Activated CD4-positive, alpha-beta T cell treated with anti-CD3 and anti-CD28 coated beads for 36 hours (primary cell): ENCODE measurements around the gene NACAD. TPM values are rescaled to one million over a fixed set of nuclear protein-coding genes. Genes with fewer than 3 reads are reported as not detected.

Experiments
- ATAC-seq: fragments of 200-7000 bp; cut with Tn5 transposase; one replicate; pipeline ENCODE4 v1.10.0; 2021; ENCODE audit warnings: mild to moderate bottlenecking, moderate library complexity
- CTCF ChIA-PET: fragments of 350-600 bp; sonication (Branson Sonifier 250); formaldehyde crosslinking; loops from one replicate; lab custom pipeline; 2021; ENCODE audit warnings: antibody characterized with exemption; lab: Charles Lee
- POLR2A ChIA-PET: fragments of 350-600 bp; sonication (Branson Sonifier 250); formaldehyde crosslinking; loops from one replicate; lab custom pipeline; 2021; ENCODE audit warnings: antibody characterized with exemption, inconsistent platforms; lab: Charles Lee
- DNase-seq: peaks from one replicate; pipeline ENCODE4 v3.0.0-alpha.2; 2020
- H3K27ac Mint-ChIP-seq: one replicate; pipeline ENCODE4 v1.8.0; 2021; ENCODE audit warnings: mixed read lengths
- H3K27me3 Mint-ChIP-seq: one replicate; pipeline ENCODE4 v1.8.0; 2021; ENCODE audit warnings: mixed read lengths
- H3K36me3 Mint-ChIP-seq: one replicate; pipeline ENCODE4 v1.8.0; 2021; ENCODE audit warnings: low read depth, mixed read lengths
- H3K4me1 Mint-ChIP-seq: one replicate; pipeline ENCODE4 v1.8.0; 2021; ENCODE audit warnings: mixed read lengths
- H3K4me3 Mint-ChIP-seq: one replicate; pipeline ENCODE4 v1.8.0; 2021; ENCODE audit warnings: mild to moderate bottlenecking, moderate library complexity, mixed read lengths
- H3K9me3 Mint-ChIP-seq: one replicate; pipeline ENCODE4 v1.8.0; 2021; ENCODE audit warnings: low read depth, mixed read lengths
- intact Hi-C, 2 experiments: fragments of 100-400 bp; cut with DNase I in 1 of 2; cut with micrococcal nuclease in 1 of 2; formaldehyde crosslinking; loops; one replicate each; pipeline versions ENCODE4 v1.14.2 to v1.15.1; 2022 to 2024; cut with DNase I, micrococcal nuclease
- total RNA-seq, 2 experiments: library from RNA; stranded (reverse); gene quantifications; one replicate each; pipeline ENCODE4 v1.2.3, GENCODE V29; 2021

The NACAD gene
- total RNA-seq, 2 experiments from 2014 or later, result 0.14 to 0.21 TPM

GRCh38 chr7:45126201-45126600, 37.4 kb upstream of the NACAD start:
- Mint-ChIP-seq H3K9me3 (no peaks in the 10 kb centered on the region), H3K4me1 (peaks cover 8% of the 10 kb centered on the region), H3K36me3 (no peaks in the 10 kb centered on the region), H3K27me3 (no peaks in the 10 kb centered on the region), H3K27ac (no peak overlapping the region), H3K4me3 (no peak overlapping the region)
- intact Hi-C loops, result no loop called here
- CTCF ChIA-PET, result interaction anchor here (0.6 to 2.1 kb wide), 2 partner anchors 10 to 28 kb away, joined by 3 to 8 read pairs; no protein-coding TSS in a partner anchor
- no peak for ATAC-seq
- DNase-seq, result no peak
- POLR2A ChIA-PET, result no interaction called here

GRCh38 chr7:45125193-45125904, 36.6 kb upstream of the NACAD start:
- H3K4me1 Mint-ChIP-seq, result peaks cover 8% of the 10 kb centered on the region
- no peaks in the 10 kb centered on the region for H3K9me3 Mint-ChIP-seq
- intact Hi-C loops, result no loop called here
- POLR2A ChIA-PET, result no interaction called here
- H3K27ac Mint-ChIP-seq, result no peak overlapping the region
- H3K4me3 Mint-ChIP-seq, result no peak overlapping the region
- CTCF ChIA-PET, result interaction anchor here (0.5 to 2.1 kb wide), 7 partner anchors 11 to 218 kb away, joined by 3 to 8 read pairs (median 3); no protein-coding TSS in a partner anchor
- H3K27me3 Mint-ChIP-seq, result no peaks in the 10 kb centered on the region
- ATAC-seq (no peak), DNase-seq (no peak)
- H3K36me3 Mint-ChIP-seq, result no peaks in the 10 kb centered on the region

GRCh38 chr7:45123913-45124710, 35.3 kb upstream of the NACAD start:
- intact Hi-C loops, result no loop called here
- Mint-ChIP-seq H3K27ac (no peak overlapping the region), H3K4me1 (peaks cover 8% of the 10 kb centered on the region), H3K9me3 (no peaks in the 10 kb centered on the region), H3K36me3 (no peaks in the 10 kb centered on the region), H3K27me3 (no peaks in the 10 kb centered on the region), H3K4me3 (no peak overlapping the region)
- DNase-seq (no peak), ATAC-seq (no peak)
- ChIA-PET POLR2A (no interaction called here), CTCF (interaction anchor here (0.6 to 2.3 kb wide), 7 partner anchors 10 to 457 kb away, joined by 3 to 8 read pairs (median 4); partner anchors contain the start of gene TBRG4)

DNA sequence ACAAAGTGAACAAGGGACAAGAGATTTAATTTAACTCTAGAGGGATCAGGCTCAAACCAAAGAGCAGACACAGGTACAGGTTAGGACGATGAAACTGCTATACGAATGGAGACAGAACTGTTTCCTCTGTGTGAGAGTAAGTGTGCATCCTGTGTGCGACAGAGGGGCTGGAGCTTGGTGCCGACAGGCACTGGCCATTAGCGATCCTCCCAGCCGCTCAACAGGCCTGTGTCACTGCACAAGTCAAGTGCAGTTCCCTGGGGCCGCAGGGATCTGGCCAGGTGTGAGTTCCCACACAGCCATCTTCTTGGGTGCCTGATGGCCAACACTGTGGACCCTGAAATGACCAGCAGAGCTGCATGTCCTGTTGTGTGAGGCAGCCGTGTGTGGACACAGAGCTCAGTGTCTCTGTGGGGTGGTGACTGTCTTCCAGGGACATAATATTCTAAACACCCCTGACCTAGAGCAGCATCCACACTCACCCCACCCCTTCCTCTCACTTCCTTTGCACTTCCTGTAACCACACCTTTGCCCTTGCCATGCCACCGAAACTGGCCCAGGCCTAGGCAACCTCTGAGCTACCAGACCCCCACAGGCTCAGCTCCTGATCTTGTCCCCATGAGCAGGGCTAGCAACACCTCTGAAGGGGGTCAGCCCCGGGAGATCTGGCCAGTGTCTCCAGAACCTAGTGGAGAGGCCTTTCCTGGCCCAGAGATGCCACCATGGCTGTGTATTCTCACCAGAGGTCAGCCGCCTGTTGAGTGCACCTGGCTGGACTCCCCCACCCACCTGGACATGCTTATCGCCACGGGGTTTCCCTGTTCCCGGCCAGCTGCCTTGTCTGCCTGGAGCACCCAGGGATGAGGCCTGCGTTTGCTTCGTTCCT, 34.4 kb upstream of the NACAD start:
- H3K4me3 Mint-ChIP-seq, result no peak overlapping the region
- ChIA-PET POLR2A (no interaction called here), CTCF (interaction anchor here (0.6 to 2.3 kb wide), 4 partner anchors 11 to 266 kb away, joined by 3 to 9 read pairs (median 6); partner anchors contain the start of gene TBRG4)

GRCh38 chr7:45119550-45119949, 30.8 kb upstream of the NACAD start:
- POLR2A ChIA-PET, result interaction anchor here (0.5 kb wide), 1 partner anchor 10 kb away, joined by 4 read pairs; no protein-coding TSS in a partner anchor
- no peak overlapping the region for H3K27ac Mint-ChIP-seq
- H3K36me3 Mint-ChIP-seq, result no peaks in the 10 kb centered on the region
- intact Hi-C loops, result no loop called here
- H3K4me1 Mint-ChIP-seq, result peaks cover 8% of the 10 kb centered on the region
- DNase-seq, result no peak
- no peak for ATAC-seq
- no peak overlapping the region for H3K4me3 Mint-ChIP-seq
- H3K9me3 Mint-ChIP-seq, result no peaks in the 10 kb centered on the region
- CTCF ChIA-PET, result interaction anchor here (1.0 kb wide), 1 partner anchor 16 kb away, joined by 4 read pairs; no protein-coding TSS in a partner anchor
- H3K27me3 Mint-ChIP-seq, result no peaks in the 10 kb centered on the region

More for the DNA sequence above, 34.4 kb upstream of the NACAD start:
- intact Hi-C loops, result no loop called here
- no peak for ATAC-seq
- Mint-ChIP-seq H3K4me1 (peaks cover 8% of the 10 kb centered on the region), H3K27ac (peak overlapping the region; percentile 78), H3K27me3 (no peaks in the 10 kb centered on the region), H3K36me3 (no peaks in the 10 kb centered on the region), H3K9me3 (no peaks in the 10 kb centered on the region)
- no peak for DNase-seq

- intact Hi-C loops, result no loop called here
- H3K27me3 Mint-ChIP-seq, result peaks cover 2% of the 10 kb centered on the region
- ChIA-PET POLR2A (interaction anchor here (0.5 kb wide), 1 partner anchor 9 kb away, joined by 4 read pairs; no protein-coding TSS in a partner anchor), CTCF (interaction anchor here (1.0 kb wide), 1 partner anchor 17 kb away, joined by 4 read pairs; no protein-coding TSS in a partner anchor)
- H3K4me1 Mint-ChIP-seq, result peaks cover 8% of the 10 kb centered on the region
- H3K27ac Mint-ChIP-seq, result no peak overlapping the region
- ATAC-seq (no peak), DNase-seq (no peak)
- no peak overlapping the region for H3K4me3 Mint-ChIP-seq
- no peaks in the 10 kb centered on the region for H3K36me3 Mint-ChIP-seq
- no peaks in the 10 kb centered on the region for H3K9me3 Mint-ChIP-seq
These were observed 30.1 kb upstream of the NACAD start for GRCh38 chr7:45118889-45119331.

- POLR2A ChIA-PET, result no interaction called here
- H3K27me3 Mint-ChIP-seq, result peaks cover 2% of the 10 kb centered on the region
- H3K27ac Mint-ChIP-seq, result no peak overlapping the region
- no peak for DNase-seq
- H3K4me1 Mint-ChIP-seq, result peaks cover 4% of the 10 kb centered on the region
- no peak for ATAC-seq
- H3K4me3 Mint-ChIP-seq, result no peak overlapping the region
- CTCF ChIA-PET, result interaction anchor here (0.9 kb wide), 1 partner anchor 145 kb away, joined by 3 read pairs; no protein-coding TSS in a partner anchor
- H3K36me3 Mint-ChIP-seq, result no peaks in the 10 kb centered on the region
- H3K9me3 Mint-ChIP-seq, result no peaks in the 10 kb centered on the region
- intact Hi-C loops, result no loop called here
These were observed 29.5 kb upstream of the NACAD start for GRCh38 chr7:45118292-45118691.

- CTCF ChIA-PET, result interaction anchor here (0.9 kb wide), 1 partner anchor 144 kb away, joined by 3 read pairs; no protein-coding TSS in a partner anchor
- intact Hi-C loops, result no loop called here
- H3K27ac Mint-ChIP-seq, result no peak overlapping the region
- H3K9me3 Mint-ChIP-seq, result no peaks in the 10 kb centered on the region
- H3K27me3 Mint-ChIP-seq, result peaks cover 2% of the 10 kb centered on the region
- peaks cover under 1% of the 10 kb centered on the region for H3K4me1 Mint-ChIP-seq
- H3K36me3 Mint-ChIP-seq, result no peaks in the 10 kb centered on the region
- H3K4me3 Mint-ChIP-seq, result no peak overlapping the region
- ATAC-seq (no peak), DNase-seq (no peak)
- POLR2A ChIA-PET, result no interaction called here
These were observed 28.8 kb upstream of the NACAD start for GRCh38 chr7:45117582-45117981.

- Mint-ChIP-seq H3K4me3 (no peak overlapping the region), H3K27me3 (peaks cover 2% of the 10 kb centered on the region), H3K9me3 (no peaks in the 10 kb centered on the region), H3K27ac (no peak overlapping the region), H3K4me1 (peaks cover 3% of the 10 kb centered on the region), H3K36me3 (peaks cover 4% of the 10 kb centered on the region)
- ChIA-PET CTCF (interaction anchor here (5.8 to 6.9 kb wide), 2 partner anchors 19 to 143 kb away, joined by 22 to 37 read pairs; no protein-coding TSS in a partner anchor), POLR2A (no interaction called here)
- DNase-seq (no peak), ATAC-seq (no peak)
- intact Hi-C loops, result no loop called here
These were observed 27.3 kb upstream of the NACAD start for GRCh38 chr7:45116048-45116447.

DNA sequence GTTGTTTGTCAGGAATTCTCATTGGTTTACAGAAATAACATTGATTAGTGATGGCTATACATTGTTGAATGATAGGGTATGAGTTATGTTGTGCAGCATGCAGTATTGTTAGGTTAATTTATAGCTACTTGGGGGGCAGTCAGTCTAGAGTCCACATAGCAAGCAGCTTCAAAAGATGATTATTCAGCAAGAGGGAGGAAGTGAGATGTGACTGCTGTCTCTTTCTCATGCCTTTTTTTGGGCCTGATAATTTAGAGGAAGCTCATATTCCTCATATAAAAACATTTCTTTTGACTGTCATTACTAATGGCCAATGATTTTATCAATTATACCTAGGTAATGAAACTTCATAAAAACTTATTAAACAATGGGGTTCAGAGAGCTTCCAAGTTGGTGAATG, 26.2 kb upstream of the NACAD start:
- Mint-ChIP-seq H3K4me1 (peaks cover 9% of the 10 kb centered on the region), H3K27me3 (peaks cover 2% of the 10 kb centered on the region), H3K27ac (no peak overlapping the region), H3K36me3 (peaks cover 16% of the 10 kb centered on the region), H3K9me3 (no peaks in the 10 kb centered on the region), H3K4me3 (no peak overlapping the region)
- POLR2A ChIA-PET, result no interaction called here
- no peak for DNase-seq
- CTCF ChIA-PET, result interaction anchor here (0.9 to 6.9 kb wide), 4 partner anchors 21 to 258 kb away, joined by 3 to 37 read pairs (median 14); no protein-coding TSS in a partner anchor
- intact Hi-C loops, result no loop called here
- no peak for ATAC-seq
